ENCODE results near the gene ARMC8.

The ARMC8 gene

DNA sequence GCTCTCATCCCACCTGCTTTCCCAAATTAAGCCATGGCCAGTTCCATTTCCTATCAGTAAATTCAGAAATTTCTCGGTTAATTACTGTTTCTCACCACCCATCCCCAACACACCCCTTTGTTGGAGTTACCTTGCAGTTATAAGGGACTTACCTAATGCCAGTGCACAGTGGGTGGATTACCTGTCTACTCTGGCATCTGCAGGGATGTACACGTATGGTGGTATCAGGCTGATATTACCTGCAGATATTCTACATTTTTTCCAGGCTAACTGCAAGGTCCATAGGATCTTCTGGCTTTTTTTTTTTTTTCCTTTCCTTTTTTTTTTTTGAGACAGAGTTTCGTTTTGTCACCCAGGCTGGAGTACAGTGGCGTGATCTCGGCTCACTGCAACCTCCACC lies 153.4 kb downstream of the ARMC8 start:
- TF ChIP-seq POLR2AphosphoS5 (IDR thresholded peaks at IDR 0.05; ENCODE audit: low read depth, low read length) = no peak
- no peak for TF ChIP-seq FOXP2 (optimal IDR thresholded peaks at IDR 0.05; ENCODE audit: borderline replicate concordance, extremely low read depth, extremely low read length, insufficient read depth)
- TF ChIP-seq TAF1 (IDR thresholded peaks at IDR 0.05; ENCODE audit: borderline replicate concordance, insufficient read depth, low read length) = no peak
- TF ChIP-seq SIN3A (IDR thresholded peaks at IDR 0.05; ENCODE audit: borderline replicate concordance, insufficient read depth, low read length) = no peak
- TF ChIP-seq, protein P1, sequence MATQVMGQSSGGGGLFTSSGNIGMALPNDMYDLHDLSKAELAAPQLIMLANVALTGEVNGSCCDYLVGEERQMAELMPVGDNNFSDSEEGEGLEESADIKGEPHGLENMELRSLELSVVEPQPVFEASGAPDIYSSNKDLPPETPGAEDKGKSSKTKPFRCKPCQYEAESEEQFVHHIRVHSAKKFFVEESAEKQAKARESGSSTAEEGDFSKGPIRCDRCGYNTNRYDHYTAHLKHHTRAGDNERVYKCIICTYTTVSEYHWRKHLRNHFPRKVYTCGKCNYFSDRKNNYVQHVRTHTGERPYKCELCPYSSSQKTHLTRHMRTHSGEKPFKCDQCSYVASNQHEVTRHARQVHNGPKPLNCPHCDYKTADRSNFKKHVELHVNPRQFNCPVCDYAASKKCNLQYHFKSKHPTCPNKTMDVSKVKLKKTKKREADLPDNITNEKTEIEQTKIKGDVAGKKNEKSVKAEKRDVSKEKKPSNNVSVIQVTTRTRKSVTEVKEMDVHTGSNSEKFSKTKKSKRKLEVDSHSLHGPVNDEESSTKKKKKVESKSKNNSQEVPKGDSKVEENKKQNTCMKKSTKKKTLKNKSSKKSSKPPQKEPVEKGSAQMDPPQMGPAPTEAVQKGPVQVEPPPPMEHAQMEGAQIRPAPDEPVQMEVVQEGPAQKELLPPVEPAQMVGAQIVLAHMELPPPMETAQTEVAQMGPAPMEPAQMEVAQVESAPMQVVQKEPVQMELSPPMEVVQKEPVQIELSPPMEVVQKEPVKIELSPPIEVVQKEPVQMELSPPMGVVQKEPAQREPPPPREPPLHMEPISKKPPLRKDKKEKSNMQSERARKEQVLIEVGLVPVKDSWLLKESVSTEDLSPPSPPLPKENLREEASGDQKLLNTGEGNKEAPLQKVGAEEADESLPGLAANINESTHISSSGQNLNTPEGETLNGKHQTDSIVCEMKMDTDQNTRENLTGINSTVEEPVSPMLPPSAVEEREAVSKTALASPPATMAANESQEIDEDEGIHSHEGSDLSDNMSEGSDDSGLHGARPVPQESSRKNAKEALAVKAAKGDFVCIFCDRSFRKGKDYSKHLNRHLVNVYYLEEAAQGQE (IDR thresholded peaks at IDR 0.05; ENCODE audit: insufficient read depth in 1 of 2, low read depth in 2 of 2, low read length in 2 of 2) = no peak

DNA sequence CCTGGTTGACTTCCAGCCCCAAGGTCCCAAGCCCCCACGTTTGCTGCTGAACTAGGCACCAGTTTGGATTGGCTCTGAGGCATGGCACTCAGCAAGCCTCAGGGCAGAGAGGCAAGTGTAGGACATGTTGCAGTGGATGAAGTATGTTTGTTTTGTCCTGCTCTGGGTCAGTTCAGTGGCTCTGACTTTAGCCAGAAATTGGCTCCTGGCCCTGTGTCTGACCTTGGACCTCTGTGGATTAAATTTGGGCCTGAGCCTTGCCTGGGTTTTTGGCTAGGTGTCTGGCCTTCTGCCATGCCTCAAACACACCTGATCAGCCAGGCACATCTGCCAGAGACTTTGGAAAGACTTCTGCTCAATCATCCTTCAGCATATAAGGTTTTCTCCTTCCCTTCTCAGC lies 157.7 kb downstream of the ARMC8 start:
- TF ChIP-seq POLR2AphosphoS5 (IDR thresholded peaks at IDR 0.05; ENCODE audit: low read depth, low read length) = no peak
- no peak for TF ChIP-seq SIN3A (IDR thresholded peaks at IDR 0.05; ENCODE audit: borderline replicate concordance, insufficient read depth, low read length)
- TF ChIP-seq FOXP2 (optimal IDR thresholded peaks at IDR 0.05; ENCODE audit: borderline replicate concordance, extremely low read depth, extremely low read length, insufficient read depth) = no peak
- TF ChIP-seq, protein P1 (IDR thresholded peaks at IDR 0.05; ENCODE audit: insufficient read depth in 1 of 2, low read depth in 2 of 2, low read length in 2 of 2) = no peak
- TF ChIP-seq TAF1 (IDR thresholded peaks at IDR 0.05; ENCODE audit: borderline replicate concordance, insufficient read depth, low read length) = no peak

All from PFSK-1 (cell line).